Osteoblast (primary cell): ENCODE measurements around the gene HAUS5. TPM values are rescaled to one million over a fixed set of nuclear protein-coding genes. Genes with fewer than 3 reads are reported as not detected.

Experiments used
- DNase-seq: peaks from one replicate; pipeline ENCODE4 v3.0.0; 2011; ENCODE audit warnings: low spot score, mixed read lengths; ENCODE audit not compliant: insufficient read length; ENCODE audit errors: missing footprints
- H2AFZ ChIP-seq: 2 replicates; pipeline ENCODE4 v1.6.0; 2011; ENCODE audit warnings: mild to moderate bottlenecking, low read length
- H3K27ac ChIP-seq: 2 replicates; pipeline ENCODE4 v1.5.1; 2011; ENCODE audit warnings: mild to moderate bottlenecking, low read depth, low read length, moderate library complexity
- H3K27me3 ChIP-seq: 2 replicates; pipeline ENCODE4 v1.6.0; 2012; ENCODE audit warnings: mild to moderate bottlenecking, control low read depth, inconsistent platforms, low read length, moderate library complexity; ENCODE audit not compliant: insufficient read depth
- H3K36me3 ChIP-seq: 2 replicates; pipeline ENCODE4 v1.5.1; 2011; ENCODE audit warnings: mild to moderate bottlenecking, low read length, control low read depth, moderate library complexity; ENCODE audit not compliant: insufficient read depth
- H3K4me1 ChIP-seq: 2 replicates; pipeline ENCODE4 v1.5.1; 2011; ENCODE audit warnings: mild to moderate bottlenecking, low read length, control low read depth, moderate library complexity; ENCODE audit not compliant: insufficient read depth
- H3K4me2 ChIP-seq: 2 replicates; pipeline ENCODE4 v1.6.0; 2011; ENCODE audit warnings: mild to moderate bottlenecking, low read length; ENCODE audit not compliant: insufficient read depth
- H3K4me3 ChIP-seq: fragments of 200-600 bp; sonication (generic); 3 replicates; pipeline ENCODE4 v1.5.1; 2012; ENCODE audit warnings: mild to moderate bottlenecking, low read length, inconsistent platforms; ENCODE audit not compliant: insufficient read depth
- H3K79me2 ChIP-seq: 2 replicates; pipeline ENCODE4 v1.6.0; 2012; ENCODE audit warnings: mild to moderate bottlenecking, low read length, control low read depth, inconsistent platforms; ENCODE audit not compliant: insufficient read depth
- H3K9me3 ChIP-seq: 2 replicates; pipeline ENCODE4 v1.5.1; 2011; ENCODE audit warnings: low read depth, low read length, control low read depth
- H4K20me1 ChIP-seq: 2 replicates; pipeline ENCODE4 v1.6.0; 2012; ENCODE audit warnings: mild to moderate bottlenecking, low read length, control low read depth; ENCODE audit not compliant: insufficient read depth
- CTCF ChIP-seq: IDR thresholded peaks from 2 replicates; pipeline ENCODE4 v1.5.1; 2011; ENCODE audit warnings: mild to moderate bottlenecking, low read depth, low read length, moderate library complexity; ENCODE audit errors: extremely low read depth
- total RNA-seq: library from RNA; depleted of rRNA; stranded (reverse); fragments of >200 nt; gene quantifications from 2 replicates; pipeline ENCODE4 v1.2.3, GENCODE V29; 2012

Gene HAUS5
- total RNA-seq, 1 donor: 4.7 TPM

GRCh38 chr19:35663981-35664380 lies 51.4 kb downstream of the HAUS5 start:
- Histone ChIP-seq H3K4me3 (no peak overlapping the region), H4K20me1 (no peaks in the 10 kb centered on the region), H3K27ac (no peak overlapping the region), H3K27me3 (no peaks in the 10 kb centered on the region), H3K36me3 (peaks cover 3% of the 10 kb centered on the region), H3K4me2 (no peak overlapping the region), H2AFZ (no peak overlapping the region), H3K79me2 (no peaks in the 10 kb centered on the region), H3K9me3 (no peaks in the 10 kb centered on the region), H3K4me1 (no peaks in the 10 kb centered on the region)
- TF ChIP-seq CTCF: no peak
- DNase-seq: peak; percentile 22

DNA sequence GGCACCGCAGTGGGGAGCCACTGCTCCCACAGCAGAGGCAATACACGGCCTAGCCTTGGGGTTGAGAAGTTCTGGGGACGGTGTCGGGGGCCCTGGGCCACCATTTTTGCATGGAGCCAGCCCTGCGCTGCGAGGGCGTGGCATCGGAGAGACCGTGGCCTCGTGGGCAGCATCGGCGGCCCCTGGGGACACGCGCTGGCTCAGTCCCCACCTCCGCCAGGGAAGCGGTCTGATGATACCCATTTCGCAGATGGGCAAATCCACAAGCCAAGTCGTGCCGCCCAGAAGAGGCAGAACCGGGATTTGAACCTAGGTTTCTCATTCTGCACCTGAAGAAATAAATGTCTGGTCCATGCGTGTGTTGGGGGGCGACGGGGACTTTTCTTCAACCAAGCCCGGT lies 52.6 kb downstream of the HAUS5 start:
- peak; percentile 1 for DNase-seq
- Histone ChIP-seq H3K27ac (no peak overlapping the region), H3K4me2 (no peak overlapping the region), H3K79me2 (no peaks in the 10 kb centered on the region), H3K36me3 (peaks cover 3% of the 10 kb centered on the region), H2AFZ (no peak overlapping the region), H3K4me3 (no peak overlapping the region), H3K9me3 (no peaks in the 10 kb centered on the region), H3K27me3 (no peaks in the 10 kb centered on the region), H4K20me1 (no peaks in the 10 kb centered on the region), H3K4me1 (no peaks in the 10 kb centered on the region)
- no peak for TF ChIP-seq CTCF

DNA sequence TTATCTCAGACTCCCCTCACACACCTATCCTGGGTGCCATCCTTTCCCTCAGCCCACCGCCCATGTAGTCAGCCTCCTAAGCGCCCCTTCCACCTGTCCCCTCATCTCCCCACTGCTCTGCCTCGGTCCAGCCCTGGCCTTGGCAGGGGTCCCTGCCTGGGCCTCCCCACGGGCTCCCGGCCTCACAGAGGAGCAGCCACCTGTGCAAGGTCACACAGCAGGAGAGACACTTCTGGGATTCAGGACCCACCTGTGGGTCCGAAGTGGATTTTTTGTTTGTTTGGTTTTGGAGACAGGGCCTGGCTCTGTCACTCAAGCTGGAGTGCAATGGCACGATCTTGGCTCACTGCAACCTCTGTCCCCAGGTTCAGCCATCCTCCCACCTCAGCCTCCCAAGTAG lies 53.1 kb downstream of the HAUS5 start:
- no peaks in the 10 kb centered on the region for H3K27me3 ChIP-seq
- peaks cover 3% of the 10 kb centered on the region for H3K36me3 ChIP-seq
- no peak overlapping the region for H3K27ac ChIP-seq
- H3K9me3 ChIP-seq: no peaks in the 10 kb centered on the region
- DNase-seq: no peak
- H3K79me2 ChIP-seq: no peaks in the 10 kb centered on the region
- no peak overlapping the region for H2AFZ ChIP-seq
- no peak overlapping the region for H3K4me2 ChIP-seq
- no peak overlapping the region for H3K4me3 ChIP-seq
- H3K4me1 ChIP-seq: no peaks in the 10 kb centered on the region
- no peak for TF ChIP-seq CTCF
- H4K20me1 ChIP-seq: no peaks in the 10 kb centered on the region

- Histone ChIP-seq H3K4me2 (no peak within 1 kb of the TSS), H3K4me1 (no peaks in the 10 kb centered on the region), H3K79me2 (no peaks in the 10 kb centered on the region), H2AFZ (no peak within 1 kb of the TSS), H3K4me3 (no peak within 1 kb of the TSS), H4K20me1 (no peaks in the 10 kb centered on the region), H3K27ac (no peak within 1 kb of the TSS), H3K27me3 (no peaks in the 10 kb centered on the region), H3K9me3 (no peaks in the 10 kb centered on the region), H3K36me3 (peaks cover 2% of the 10 kb centered on the region)
- no peak for TF ChIP-seq CTCF
- DNase-seq: peak; percentile 35
Observed at GRCh38 chr19:35666251-35666913, 53.8 kb downstream of the HAUS5 start, which contains the start of gene UPK1A. Gene UPK1A, plus strand, starts transcription at chr19:35666517. Its CDS starts 296 bp downstream, at chr19:35666813.
